Activated CD4-positive, CD25-positive, alpha-beta regulatory T cell treated with anti-CD3 and anti-CD28 coated beads, Interleukin-2, amount 50 U/mL, for 24 hours (primary cell): ENCODE measurements around the gene ANKRD17.
"Not testable (repeated sequence)": the region's sequence is repeated elsewhere in the genome, so short reads cannot be mapped to it uniquely, and the experiment has no call there.

ENCODE experiments used
- ATAC-seq, 2 donors: fragments of 150-1000 bp; cut with Tn5 transposase; one replicate each; pipeline ENCODE4 v1.10.0; 2021; ENCODE audit warnings: mild to moderate bottlenecking in 1 of 2, moderate library complexity in 1 of 2

Gene ANKRD17

GRCh38 chr4:73258686-73259570 lies at the start of gene ANKRD17:
ANKRD17 (minus strand) TSS chr4:73258798; CDS start chr4:73258668, 130 bp downstream.
- peak; percentile 76 to 78 for ATAC-seq

- ATAC-seq = no peak
These were observed 49.7 kb upstream of the ANKRD17 start for GRCh38 chr4:73308286-73308685.

- no peak for ATAC-seq
These were observed 45.1 kb upstream of the ANKRD17 start for GRCh38 chr4:73303711-73304110.

- ATAC-seq = no peak
These were observed 41.1 kb upstream of the ANKRD17 start for GRCh38 chr4:73299548-73300280.

GRCh38 chr4:73292661-73293060 lies 34.1 kb upstream of the ANKRD17 start:
- not testable (repeated sequence) for ATAC-seq

GRCh38 chr4:73281982-73282381 lies 23.4 kb upstream of the ANKRD17 start:
- ATAC-seq = no peak

GRCh38 chr4:73281396-73281795 lies 22.8 kb upstream of the ANKRD17 start:
- ATAC-seq = no peak

- ATAC-seq = no peak
These were observed 18.6 kb upstream of the ANKRD17 start for GRCh38 chr4:73277201-73277600.

GRCh38 chr4:73275318-73275654 lies 16.7 kb upstream of the ANKRD17 start:
- ATAC-seq = no peak

- ATAC-seq = no peak
These were observed 14.2 kb upstream of the ANKRD17 start for GRCh38 chr4:73272816-73273215.

GRCh38 chr4:73267050-73267449 lies 8.5 kb upstream of the ANKRD17 start:
- no peak for ATAC-seq

- ATAC-seq = peak; percentile 2 to 3
These were observed 1.0 kb upstream of the ANKRD17 start for GRCh38 chr4:73259571-73260090.

- ATAC-seq = peak; percentile 22
These were observed 237 bp downstream of the ANKRD17 start for GRCh38 chr4:73258436-73258685.

- peak in 1 of 2 donors; percentile 15 for ATAC-seq
These were observed 755 bp downstream of the ANKRD17 start for GRCh38 chr4:73257651-73258435.

- peak in 1 of 2 donors; percentile 15 for ATAC-seq
These were observed 1.4 kb downstream of the ANKRD17 start for GRCh38 chr4:73257234-73257633.

GRCh38 chr4:73255847-73256246 lies 2.8 kb downstream of the ANKRD17 start:
- not testable (repeated sequence) for ATAC-seq

- ATAC-seq = peak; percentile 81 to 84
These were observed 6.6 kb downstream of the ANKRD17 start for GRCh38 chr4:73252001-73252400.

- ATAC-seq = no peak
These were observed 7.2 kb downstream of the ANKRD17 start for GRCh38 chr4:73251384-73251783.

GRCh38 chr4:73250642-73251041 lies 8.0 kb downstream of the ANKRD17 start:
- no peak for ATAC-seq

GRCh38 chr4:73248821-73249220 lies 9.8 kb downstream of the ANKRD17 start:
- no peak for ATAC-seq

- no peak for ATAC-seq
These were observed 10.2 kb downstream of the ANKRD17 start for GRCh38 chr4:73248416-73248815.

- ATAC-seq = no peak
These were observed 11.5 kb downstream of the ANKRD17 start for GRCh38 chr4:73247100-73247499.

GRCh38 chr4:73245955-73246354 lies 12.6 kb downstream of the ANKRD17 start:
- no peak for ATAC-seq
